Gastroesophageal sphincter (tissue), 4 donors: ENCODE results near the gene ARHGAP25. TPM values are rescaled to one million over a fixed set of nuclear protein-coding genes. Genes with fewer than 3 reads are reported as not detected.

Experiments
- ATAC-seq: fragments of 150-250 bp; one replicate; pipeline ENCODE4 v1.9.1; 2016; ENCODE audit warnings: mild to moderate bottlenecking, moderate library complexity
- H3K27ac ChIP-seq, 4 donors: fragments of 200-600 bp; sonication (generic) in 3 of 4; 1 replicate in 3 of 4; 2 replicates in 1 of 4; pipeline ENCODE4 v1.5.1; 2016 to 2019
- H3K27me3 ChIP-seq: fragments of 200-600 bp; sonication (generic); one replicate; pipeline ENCODE4 v1.5.1; 2019
- H3K36me3 ChIP-seq, 2 donors: fragments of 200-600 bp; sonication (generic); one replicate each; pipeline ENCODE4 v1.5.1; 2019; ENCODE audit warnings: control low read depth in 1 of 2
- H3K4me1 ChIP-seq, 3 donors: fragments of 200-600 bp; sonication (generic); 1 replicate in 2 of 3; 2 replicates in 1 of 3; pipeline ENCODE4 v1.5.1; 2016 to 2019; ENCODE audit warnings: control low read depth in 2 of 3
- H3K4me3 ChIP-seq, 2 donors: fragments of 200-600 bp; sonication (generic); one replicate each; pipeline ENCODE4 v1.5.1; 2019; ENCODE audit warnings: mild to moderate bottlenecking in 1 of 2, moderate library complexity in 1 of 2
- H3K9me3 ChIP-seq, 3 donors: fragments of 200-600 bp; sonication (generic); one replicate each; pipeline ENCODE4 v1.5.1; 2017 to 2019; ENCODE audit warnings: control low read depth in 2 of 3
- CTCF ChIP-seq, 4 experiments: fragments of 200-600 bp in 2 of 4; fragments of 450-650 bp in 2 of 4; sonication (generic) in 1 of 4; IDR thresholded peaks; one replicate each; pipeline ENCODE4 v1.5.1; 2017 to 2019; ENCODE audit warnings: antibody characterized with exemption in 4 of 4, mild to moderate bottlenecking in 2 of 4, moderate library complexity in 2 of 4
- EP300 ChIP-seq: sonication (generic); formaldehyde crosslinking; IDR thresholded peaks from one replicate; pipeline ENCODE4 v1.6.1; 2017; ENCODE audit warnings: antibody characterized with exemption, mild to moderate bottlenecking
- POLR2A ChIP-seq, 2 donors: fragments of 450-650 bp; IDR thresholded peaks; one replicate each; pipeline ENCODE4 v1.6.1; 2017; ENCODE audit warnings: antibody characterized with exemption in 2 of 2, mild to moderate bottlenecking in 2 of 2, moderate library complexity in 1 of 2
- POLR2AphosphoS5 ChIP-seq: sonication (generic); formaldehyde crosslinking; IDR thresholded peaks from one replicate; pipeline ENCODE4 v1.6.1; 2017; ENCODE audit warnings: antibody characterized with exemption
- WGBS, 2 donors: methylation state at CpG; one replicate each; pipeline ENCODE4 v1.1.5; 2018; ENCODE audit warnings: low coverage in 1 of 2; 5-methylcytosine and 5-hydroxymethylcytosine counted together
- total RNA-seq, 4 donors: library from RNA; depleted of rRNA; stranded (reverse); fragments of >200 nt; gene quantifications; one replicate each; pipeline ENCODE4 v1.1.0, GENCODE V29; 2016

The ARHGAP25 gene
- total RNA-seq, 4 donors from 2014 or later, result 2.2 to 7.3 (median 4.4) TPM

GRCh38 chr2:68812251-68812650, 77.6 kb downstream of the ARHGAP25 start:
- WGBS, 2 donors, result 32 to 74% methylated on average over 3 to 6 of the region's 6 CpGs
- H3K36me3 ChIP-seq, result peaks cover 0 to 9% of the 10 kb centered on the region in 2 donors
- H3K4me1 ChIP-seq, result peaks cover 0 to 12% (median 3%) of the 10 kb centered on the region in 3 donors
- H3K9me3 ChIP-seq, result no peaks in the 10 kb centered on the region
- ATAC-seq, result no peak
- no peak overlapping the region for H3K27ac ChIP-seq
- no peak for TF ChIP-seq CTCF (IDR thresholded peaks at IDR 0.05)
- TF ChIP-seq POLR2A (IDR thresholded peaks at IDR 0.05), result no peak
- no peak for TF ChIP-seq POLR2AphosphoS5
- no peak for TF ChIP-seq EP300
- H3K4me3 ChIP-seq, result no peak overlapping the region
- no peaks in the 10 kb centered on the region for H3K27me3 ChIP-seq

- no peak overlapping the region for H3K4me3 ChIP-seq
- no peaks in the 10 kb centered on the region for H3K27me3 ChIP-seq
- WGBS, 2 donors, result 94 to 95% methylated on average over 3 of the region's 3 CpGs
- ATAC-seq, result no peak
- no peak for TF ChIP-seq CTCF (IDR thresholded peaks at IDR 0.05)
- no peak for TF ChIP-seq POLR2AphosphoS5
- no peak for TF ChIP-seq POLR2A (IDR thresholded peaks at IDR 0.05)
- TF ChIP-seq EP300, result no peak
- H3K9me3 ChIP-seq, result no peaks in the 10 kb centered on the region
- H3K27ac ChIP-seq, result no peak overlapping the region
- H3K4me1 ChIP-seq, result peaks cover 0 to 12% (median 3%) of the 10 kb centered on the region in 3 donors
- H3K36me3 ChIP-seq, result peaks cover 0 to 9% of the 10 kb centered on the region in 2 donors
Measured at GRCh38 chr2:68813596-68813995, 79.0 kb downstream of the ARHGAP25 start.

GRCh38 chr2:68817306-68817705, 82.7 kb downstream of the ARHGAP25 start:
- TF ChIP-seq EP300 (no peak), CTCF (IDR thresholded peaks at IDR 0.05) (no peak), POLR2A (IDR thresholded peaks at IDR 0.05) (no peak), POLR2AphosphoS5 (no peak)
- H3K36me3 ChIP-seq, result peaks cover 0 to 13% of the 10 kb centered on the region in 2 donors
- no peaks in the 10 kb centered on the region for H3K9me3 ChIP-seq
- no peak overlapping the region for H3K4me3 ChIP-seq
- H3K27ac ChIP-seq, result no peak overlapping the region
- no peaks in the 10 kb centered on the region for H3K4me1 ChIP-seq
- no peak for ATAC-seq
- H3K27me3 ChIP-seq, result no peaks in the 10 kb centered on the region

- Histone ChIP-seq H3K36me3 (peaks cover 0 to 13% of the 10 kb centered on the region in 2 donors), H3K27me3 (no peaks in the 10 kb centered on the region), H3K27ac (no peak overlapping the region), H3K4me1 (no peaks in the 10 kb centered on the region), H3K4me3 (no peak overlapping the region), H3K9me3 (no peaks in the 10 kb centered on the region)
- no peak for ATAC-seq
- WGBS, 2 donors, result 45 to 58% methylated on average over 4 to 6 of the region's 6 CpGs
- TF ChIP-seq EP300 (no peak), POLR2A (IDR thresholded peaks at IDR 0.05) (no peak), POLR2AphosphoS5 (no peak), CTCF (IDR thresholded peaks at IDR 0.05) (no peak)
Measured at GRCh38 chr2:68819556-68819955, 84.9 kb downstream of the ARHGAP25 start.

- Histone ChIP-seq H3K4me3 (no peak overlapping the region), H3K27ac (no peak overlapping the region), H3K27me3 (no peaks in the 10 kb centered on the region), H3K36me3 (peaks cover 0 to 4% of the 10 kb centered on the region in 2 donors), H3K4me1 (no peaks in the 10 kb centered on the region), H3K9me3 (no peaks in the 10 kb centered on the region)
- TF ChIP-seq CTCF (IDR thresholded peaks at IDR 0.05) (no peak), POLR2A (IDR thresholded peaks at IDR 0.05) (no peak)
- WGBS, 2 donors, result 80 to 90% methylated on average over 8 to 10 of the region's 15 CpGs
- no peak for ATAC-seq
Measured at GRCh38 chr2:68822207-68822872, 87.7 kb downstream of the ARHGAP25 start.
